Stimulated activated CD4-positive, alpha-beta T cell treated with anti-CD3 and anti-CD28 coated beads, Interleukin-4, amount 100 ng/mL, for 48 hours (primary cell): ENCODE measurements around the gene PSMD2.
"Not testable (repeated sequence)": the region's sequence is repeated elsewhere in the genome, so short reads cannot be mapped to it uniquely, and the experiment has no call there.

Source experiments
- DNase-seq, 2 donors: peaks; one replicate each; pipeline ENCODE4 v3.0.0-alpha.2; 2020; ENCODE audit warnings: low read depth in 2 of 2

PSMD2 gene

DNA sequence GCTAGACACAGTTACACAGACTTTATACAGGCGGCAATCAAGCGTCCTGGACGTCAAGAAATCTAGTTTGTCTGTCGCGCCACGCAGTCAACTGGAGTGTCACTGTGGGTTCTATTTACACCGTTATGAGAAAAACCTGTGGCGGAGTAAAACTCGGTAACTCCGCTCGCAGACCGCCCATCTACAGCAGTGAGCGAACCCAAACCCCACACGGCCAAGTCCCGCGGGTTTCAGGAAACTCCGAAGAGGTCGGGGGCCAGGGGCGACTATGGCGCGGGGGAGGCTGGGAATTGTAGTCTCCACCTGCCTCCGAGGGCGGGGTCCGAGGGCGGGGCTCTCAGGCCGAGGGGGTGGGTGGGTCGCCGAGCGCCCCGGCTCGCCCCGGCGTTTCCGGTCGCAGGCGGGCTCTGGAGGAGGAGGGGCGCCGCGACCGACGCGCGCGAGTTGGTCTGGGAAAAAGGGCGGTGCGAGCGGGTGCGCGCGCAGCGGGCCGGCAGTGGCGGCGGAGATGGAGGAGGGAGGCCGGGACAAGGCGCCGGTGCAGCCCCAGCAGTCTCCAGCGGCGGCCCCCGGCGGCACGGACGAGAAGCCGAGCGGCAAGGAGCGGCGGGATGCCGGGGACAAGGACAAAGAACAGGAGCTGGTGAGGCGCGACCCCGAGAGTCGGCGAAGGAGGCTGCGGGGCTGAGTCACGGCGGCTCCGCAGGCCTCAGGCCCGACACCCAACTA is at the start of gene PSMD2:
PSMD2 (plus strand) TSS at position 483 of the 729 bp plus-strand sequence; CDS start at position 509, 26 bp downstream.
- DNase-seq, result peak; percentile 98 to 99

DNA sequence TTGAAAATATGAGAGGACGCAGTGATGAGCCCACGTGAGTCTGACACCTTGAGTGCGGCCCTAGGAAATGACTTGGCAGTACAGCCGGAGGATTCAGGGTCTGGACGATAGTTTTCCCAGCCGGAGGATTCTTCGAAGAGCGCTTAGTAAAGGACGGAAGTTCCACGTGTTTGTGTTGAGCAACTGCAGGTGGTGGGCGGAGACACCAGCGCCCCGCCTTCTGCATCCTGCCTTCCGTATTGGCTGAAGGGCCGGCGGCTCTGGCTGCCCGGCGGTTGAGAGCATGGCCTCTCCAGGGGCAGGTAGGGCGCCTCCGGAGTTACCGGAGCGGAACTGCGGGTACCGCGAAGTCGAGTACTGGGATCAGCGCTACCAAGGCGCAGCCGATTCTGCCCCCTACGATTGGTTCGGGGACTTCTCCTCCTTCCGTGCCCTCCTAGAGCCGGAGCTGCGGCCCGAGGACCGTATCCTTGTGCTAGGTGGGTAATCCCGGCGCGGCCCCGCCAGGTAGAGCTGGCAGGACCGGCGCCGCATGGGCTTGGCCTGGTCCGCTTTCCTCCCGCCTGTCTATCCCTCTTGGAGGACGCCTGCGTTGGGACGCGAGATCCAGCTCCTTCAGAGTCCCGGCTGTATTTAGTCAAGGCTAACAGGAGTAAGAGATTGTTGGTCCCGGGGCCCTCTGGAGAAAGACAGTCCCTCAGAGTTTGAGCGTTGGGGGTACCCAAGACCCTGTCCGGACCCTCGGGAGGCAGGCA is 49.5 kb upstream of the PSMD2 start, which contains the start of gene EEF1AKMT4:
EEF1AKMT4 (plus strand) TSS at position 261 of the 755 bp plus-strand sequence; CDS start at position 284, 23 bp downstream.
- peak; percentile 88 to 96 for DNase-seq

DNA sequence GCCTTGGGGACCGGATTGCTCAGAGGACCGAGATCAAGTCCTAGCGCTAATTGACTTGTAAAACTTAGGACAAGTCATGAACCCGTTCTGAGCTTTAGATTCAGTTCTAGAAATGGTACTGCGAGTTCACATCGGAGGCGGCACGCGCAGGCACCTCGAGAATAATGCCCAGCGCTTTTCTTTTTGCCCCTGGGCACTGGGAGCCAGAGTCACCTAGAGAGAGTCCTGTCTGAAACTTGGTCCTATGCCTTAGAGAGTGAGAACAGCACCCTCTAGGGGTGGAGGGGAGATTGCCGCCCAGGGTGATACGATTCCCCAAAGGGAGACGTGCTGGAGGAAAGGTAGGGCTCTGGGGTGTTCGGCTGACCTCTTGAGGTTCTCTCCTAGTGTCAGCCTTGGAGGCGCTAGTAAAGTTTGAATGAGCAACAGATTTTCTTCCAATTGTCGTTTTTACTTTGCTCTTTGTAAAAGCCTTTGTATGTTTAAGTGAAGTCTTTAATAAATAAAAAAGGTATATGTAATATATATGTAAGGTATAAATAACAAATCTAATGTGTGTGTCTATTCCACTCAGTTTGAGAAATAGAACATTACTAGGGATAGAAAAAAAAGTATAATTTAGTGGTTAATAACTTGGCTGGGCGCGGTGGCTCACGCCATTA is 48.7 kb upstream of the PSMD2 start:
- peak; percentile 88 to 90 for DNase-seq

DNA sequence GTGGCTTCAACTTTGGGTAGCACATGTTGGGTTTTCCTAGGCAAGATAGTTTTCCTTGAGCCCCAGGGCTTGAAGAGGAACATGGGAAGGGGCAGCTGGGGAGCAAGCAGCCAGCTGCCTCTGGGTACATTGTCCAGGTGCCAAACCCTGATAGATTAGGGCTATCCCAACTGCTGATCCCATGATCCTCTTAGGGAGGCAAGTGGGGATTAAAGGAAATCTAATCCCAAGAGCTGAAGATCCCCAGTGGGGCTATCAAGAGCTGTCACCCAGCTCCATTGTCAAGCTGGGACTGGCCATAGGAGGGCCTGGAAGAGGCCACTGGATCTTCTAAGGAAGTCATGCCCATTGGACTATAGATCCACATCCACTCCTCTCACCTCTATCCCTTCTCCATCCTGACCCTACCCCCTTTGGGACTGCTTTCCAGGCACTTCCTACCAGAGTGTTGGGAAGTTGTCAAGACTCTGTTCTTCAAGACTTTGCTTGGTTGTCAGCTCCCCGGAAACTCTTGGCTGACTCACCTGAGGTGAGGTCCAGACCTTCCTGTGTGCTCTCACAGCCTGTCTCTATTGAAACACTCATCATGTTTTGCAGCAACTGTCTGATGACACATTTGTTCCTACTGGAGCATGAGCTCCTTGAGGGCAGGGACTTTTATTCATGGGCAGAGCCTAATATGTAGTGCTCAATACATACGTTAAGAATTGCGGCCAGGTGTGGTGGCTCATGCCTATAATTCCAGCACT is 43.6 kb upstream of the PSMD2 start:
- DNase-seq, result no peak

DNA sequence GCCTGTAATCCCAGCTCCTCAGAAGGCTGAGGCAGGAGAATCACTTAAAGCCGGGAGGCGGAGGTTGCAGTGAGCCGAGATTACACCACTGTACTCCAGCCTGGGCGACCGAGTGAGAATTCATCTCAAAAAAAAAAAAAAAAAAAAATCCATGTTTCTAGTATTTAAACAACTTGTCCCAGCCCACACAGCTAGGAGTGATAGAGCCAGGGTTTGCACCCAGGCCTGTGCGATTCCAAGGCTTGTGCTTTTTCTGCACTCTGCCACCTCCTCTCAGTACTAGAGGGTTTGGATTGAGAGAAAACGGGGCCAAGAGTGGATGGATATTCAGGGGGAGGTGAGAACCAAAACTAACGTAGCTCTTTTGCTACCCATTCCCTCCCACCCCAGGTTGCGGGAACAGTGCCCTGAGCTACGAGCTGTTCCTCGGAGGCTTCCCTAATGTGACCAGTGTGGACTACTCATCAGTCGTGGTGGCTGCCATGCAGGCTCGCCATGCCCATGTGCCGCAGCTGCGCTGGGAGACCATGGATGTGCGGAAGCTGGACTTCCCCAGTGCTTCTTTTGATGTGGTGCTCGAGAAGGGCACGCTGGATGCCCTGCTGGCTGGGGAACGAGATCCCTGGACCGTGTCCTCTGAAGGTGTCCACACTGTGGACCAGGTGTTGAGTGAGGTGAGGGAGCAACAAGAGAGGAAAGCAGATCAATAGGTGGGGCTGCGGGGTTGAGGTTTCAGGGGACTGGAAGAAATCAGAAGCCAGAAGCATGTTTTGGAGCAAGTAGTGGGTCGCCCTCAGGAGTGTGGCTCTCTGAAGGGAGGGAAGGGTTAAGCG is 41.7 kb upstream of the PSMD2 start:
- DNase-seq, result no peak

DNA sequence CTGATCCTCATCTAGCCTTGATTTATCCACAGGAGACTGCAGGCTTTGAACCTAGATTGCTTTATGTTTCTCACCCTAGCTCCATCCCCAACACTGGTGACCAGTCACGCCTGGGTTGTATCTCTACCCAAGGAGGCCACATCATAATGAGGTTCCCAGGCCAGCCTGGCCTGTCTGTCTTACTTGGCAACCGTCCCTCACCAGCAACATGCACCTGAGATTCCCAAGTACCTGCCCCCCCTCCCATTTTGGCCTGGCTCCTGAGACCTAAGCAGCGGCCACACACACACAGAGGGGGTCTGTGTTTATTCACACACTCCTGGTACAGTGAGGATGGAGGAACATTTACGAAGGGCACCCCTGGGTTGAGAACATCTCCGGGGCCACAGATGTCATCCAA is 40.1 kb upstream of the PSMD2 start:
- no peak for DNase-seq

DNA sequence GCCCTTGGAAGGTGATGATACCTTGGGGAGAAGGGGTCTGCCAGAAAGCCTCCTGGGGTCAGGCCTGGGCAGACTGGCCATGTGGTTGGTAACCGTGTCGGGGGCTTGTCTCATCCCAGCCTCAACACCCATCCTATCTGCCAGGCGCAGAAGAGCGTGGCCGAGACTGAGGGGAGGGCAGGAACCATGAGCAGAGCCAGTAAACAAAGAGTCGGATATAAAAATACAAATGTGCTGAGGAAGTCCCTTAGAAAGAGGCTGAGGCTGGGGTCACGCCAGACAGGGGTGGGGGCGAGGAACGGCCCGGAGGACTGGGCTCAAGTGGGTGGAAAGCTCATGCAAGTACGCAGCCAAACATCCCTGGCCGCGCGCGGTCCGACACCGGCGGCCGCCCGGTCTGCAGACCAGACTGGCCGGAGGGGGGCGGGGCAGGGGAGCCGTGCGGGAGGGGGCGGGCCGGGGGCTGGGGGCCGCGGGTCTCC is 39.6 kb upstream of the PSMD2 start:
- no peak for DNase-seq

DNA sequence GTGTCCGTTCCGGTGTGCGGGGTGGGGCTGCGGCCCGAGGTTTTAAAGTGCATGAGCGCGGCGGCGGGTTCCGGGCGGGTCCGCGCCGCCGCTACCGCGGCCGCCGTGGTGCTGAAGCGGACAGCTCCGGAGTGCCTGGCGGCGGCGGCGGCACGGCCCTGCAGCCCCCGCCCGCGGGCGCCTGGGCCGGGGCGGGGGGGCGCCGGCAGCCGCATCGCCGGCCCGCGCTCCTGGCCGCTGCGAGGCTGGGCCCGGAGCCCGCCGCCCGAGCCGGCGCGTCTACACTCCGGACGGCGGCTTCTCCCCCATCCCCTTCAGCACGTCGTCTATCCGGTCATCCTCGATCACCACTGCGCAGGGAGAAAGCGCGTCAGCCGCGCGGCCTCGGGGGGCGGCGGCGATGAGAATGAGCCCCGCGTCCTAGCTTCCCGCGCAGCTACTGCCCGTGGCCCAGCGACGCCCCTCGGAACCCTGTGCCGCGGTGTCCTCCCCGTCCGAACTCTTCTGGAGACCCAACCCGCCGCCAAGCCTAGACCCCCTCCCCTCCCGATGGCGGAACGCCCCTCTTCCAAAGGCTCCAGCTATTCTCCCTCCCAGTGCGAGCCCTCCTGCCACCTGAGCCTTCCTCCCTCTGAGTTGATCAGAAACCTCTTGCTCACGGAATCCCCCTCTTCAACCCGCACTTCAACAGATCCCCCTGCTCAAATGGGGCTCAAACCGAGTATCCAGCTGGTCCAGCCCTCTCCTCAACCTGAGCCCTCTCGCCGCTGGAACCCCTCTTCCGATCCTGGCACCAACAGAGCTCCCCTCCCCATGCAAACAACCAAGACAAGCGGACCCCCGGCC is 38.9 kb upstream of the PSMD2 start:
- no peak for DNase-seq

DNA sequence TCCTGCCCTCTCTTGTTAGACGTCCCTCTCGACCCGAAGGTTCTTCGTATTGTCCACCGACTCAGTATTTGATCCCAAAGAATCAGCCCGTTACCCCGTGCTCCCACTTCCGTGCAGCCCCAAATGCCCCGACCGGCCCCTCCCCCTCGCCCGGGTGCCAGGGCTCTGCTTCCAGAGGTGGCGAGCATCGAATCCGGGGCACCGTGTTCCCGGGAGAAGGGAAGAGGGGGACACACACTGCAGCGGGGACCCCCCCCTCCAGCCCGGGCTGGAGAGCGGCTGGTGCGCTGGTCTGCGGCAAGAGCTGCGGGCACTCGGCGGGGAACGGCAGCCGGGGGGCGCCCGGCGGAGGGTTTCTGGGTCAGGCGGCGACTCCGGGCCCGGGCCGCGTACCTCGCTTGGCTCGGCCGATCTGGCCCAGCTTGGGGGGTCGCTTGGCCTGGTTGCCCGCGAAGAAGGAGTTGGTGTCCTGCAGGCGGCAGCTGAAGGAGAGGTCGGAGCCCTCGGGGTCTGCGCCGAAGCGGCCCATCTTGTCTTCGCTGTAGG is 38.2 kb upstream of the PSMD2 start:
- no peak for DNase-seq

DNA sequence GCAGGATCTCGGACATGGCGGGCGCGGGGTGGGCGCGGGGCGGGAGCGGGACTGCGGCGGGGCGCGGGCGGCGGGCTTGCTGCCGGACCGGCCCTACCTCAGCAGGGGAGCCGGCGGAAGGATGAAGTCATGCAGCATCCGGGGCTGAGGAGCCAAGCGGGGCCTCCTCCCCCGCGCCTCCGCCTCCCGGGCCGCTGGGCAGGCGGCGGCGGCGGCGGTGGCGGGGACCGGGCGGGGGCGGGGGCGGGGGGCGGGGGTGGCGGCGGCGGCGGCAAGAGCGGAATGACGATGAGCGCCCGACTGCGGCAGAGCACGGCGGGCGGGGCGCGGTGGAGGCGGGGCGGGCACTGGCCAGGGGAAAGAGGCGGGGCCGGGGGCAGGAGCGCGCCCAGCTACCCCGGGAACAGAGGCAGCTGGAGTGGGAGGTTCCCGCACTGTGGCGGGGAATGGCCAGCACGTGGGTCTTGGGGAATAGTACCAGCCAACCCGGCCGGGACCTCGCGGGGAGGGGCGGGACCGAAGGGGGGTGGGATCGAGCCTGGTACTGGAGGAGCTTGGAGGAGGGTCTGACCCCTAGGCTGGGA is 37.7 kb upstream of the PSMD2 start, which contains the start of gene CAMK2N2:
CAMK2N2 (minus strand) TSS at position 284 of the 584 bp plus-strand sequence; CDS start at position 16, 268 bp downstream.
- DNase-seq, result peak; percentile 34 to 54

DNA sequence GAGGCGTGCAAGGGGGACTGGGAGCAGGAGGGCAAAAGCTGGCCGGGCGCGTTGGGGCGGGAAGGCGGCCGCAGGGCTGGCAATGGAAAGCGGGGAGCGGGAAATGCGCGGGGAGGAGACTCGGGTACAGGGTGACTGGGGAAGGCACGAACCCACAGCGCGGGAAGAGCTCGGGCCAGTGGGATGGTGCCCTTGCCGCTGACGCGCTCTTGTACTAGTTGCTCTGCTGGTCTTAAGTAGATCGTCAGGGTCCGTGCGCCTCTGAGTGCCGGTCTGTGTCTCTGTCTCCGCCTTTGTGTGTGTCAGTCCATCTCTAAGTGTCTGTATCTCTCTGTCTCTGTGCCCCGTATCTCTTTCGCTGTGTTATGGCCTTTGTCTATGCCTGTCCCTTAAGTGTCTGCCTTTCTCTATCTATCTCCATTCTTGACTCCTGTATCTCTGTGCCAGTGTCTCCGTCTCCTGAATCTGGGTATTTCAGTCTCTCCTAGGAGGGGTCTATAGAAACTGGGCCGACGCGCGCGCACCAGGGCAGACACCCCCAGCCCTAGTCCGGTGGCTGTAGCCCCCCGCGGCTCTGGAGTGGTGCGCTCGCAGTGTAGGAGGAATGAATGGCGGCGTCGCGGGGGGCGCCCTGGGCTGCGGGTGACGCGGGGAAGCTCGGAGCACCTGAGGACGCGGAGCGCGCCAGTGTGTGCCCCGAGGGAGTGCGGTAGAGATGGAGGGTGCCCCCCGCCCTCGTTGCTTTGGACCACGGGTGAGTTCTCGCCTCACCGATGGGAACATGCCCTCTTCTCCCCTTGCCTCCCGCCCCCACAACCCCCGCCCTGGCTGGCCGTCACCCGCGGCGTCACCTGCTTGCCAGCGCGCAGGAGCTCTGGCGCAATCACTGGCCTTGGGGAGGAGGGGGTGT is 36.9 kb upstream of the PSMD2 start:
- no peak for DNase-seq

DNA sequence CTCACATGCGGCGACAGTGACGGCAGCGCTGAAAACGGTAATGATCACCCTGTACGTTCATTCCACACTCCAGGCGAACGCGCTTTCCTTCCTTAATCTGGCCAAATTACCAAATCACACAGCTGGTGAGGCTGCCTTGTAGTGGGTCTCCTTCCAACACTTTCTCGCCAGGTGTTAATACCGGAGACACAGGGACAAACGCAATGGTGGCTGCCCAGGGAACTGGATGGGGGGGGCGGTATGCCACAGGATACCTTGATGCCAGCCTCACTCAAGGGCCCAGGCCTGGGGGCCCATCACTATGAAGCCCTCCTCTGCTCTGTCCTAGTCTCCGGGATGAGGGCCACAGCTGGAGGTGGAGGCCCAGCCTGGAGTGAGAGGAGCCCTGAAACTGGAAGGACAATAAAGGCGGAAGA is 36.3 kb upstream of the PSMD2 start:
- DNase-seq, result no peak

DNA sequence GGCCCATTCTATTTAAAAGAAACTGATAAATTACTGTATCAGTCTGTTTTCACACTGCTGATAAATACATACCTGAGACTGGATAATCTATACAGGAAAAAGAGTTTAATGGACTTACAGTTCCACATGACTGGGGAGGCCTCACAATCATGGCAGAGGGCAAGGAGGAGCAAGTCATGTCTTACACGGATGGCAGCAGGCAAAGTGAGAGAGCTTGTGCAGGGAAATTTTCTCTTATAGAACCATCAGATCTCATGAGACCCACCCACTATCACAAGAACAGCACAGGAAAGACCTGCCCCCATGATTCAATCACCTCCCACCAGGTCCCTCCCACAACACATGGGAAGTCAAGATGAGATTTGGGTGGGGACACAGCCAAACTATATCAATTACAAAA is 31.8 kb upstream of the PSMD2 start:
- not testable (repeated sequence) for DNase-seq

DNA sequence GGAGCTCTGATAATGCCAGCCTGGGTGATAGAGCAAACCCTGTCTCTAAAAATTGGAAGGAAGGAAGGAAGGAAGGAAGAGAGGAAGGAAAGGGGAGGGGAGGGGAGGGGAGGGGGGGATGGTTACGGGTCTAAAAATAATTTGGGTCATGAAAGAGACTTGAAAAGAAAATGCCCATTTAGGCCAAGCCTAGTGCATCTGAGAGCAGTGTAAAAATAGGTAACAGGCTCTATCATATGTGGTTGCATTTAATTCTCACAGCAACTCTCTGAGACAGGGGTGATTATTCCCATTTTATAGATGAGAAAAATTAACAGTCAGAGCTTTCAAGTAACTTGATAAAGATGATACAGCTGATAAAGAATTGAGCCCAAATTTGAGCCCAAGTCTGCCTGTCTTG is 26.8 kb upstream of the PSMD2 start:
- no peak for DNase-seq

DNA sequence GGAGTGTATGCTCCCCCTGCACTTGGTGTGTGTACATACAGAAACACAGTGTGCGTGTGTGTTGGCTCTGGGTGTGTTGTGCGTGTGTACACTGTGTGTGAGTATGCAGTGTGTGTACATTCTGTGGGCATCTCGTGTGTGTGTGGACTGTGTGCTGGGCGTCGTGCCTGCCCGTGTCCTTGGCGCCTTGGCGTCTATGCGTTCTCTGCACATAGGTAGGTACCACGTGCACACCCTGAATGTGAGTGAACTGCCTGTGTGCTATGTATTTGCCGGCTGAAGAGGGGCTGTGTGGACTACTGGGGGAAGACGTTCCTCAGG is 23.7 kb upstream of the PSMD2 start:
- no peak for DNase-seq

DNA sequence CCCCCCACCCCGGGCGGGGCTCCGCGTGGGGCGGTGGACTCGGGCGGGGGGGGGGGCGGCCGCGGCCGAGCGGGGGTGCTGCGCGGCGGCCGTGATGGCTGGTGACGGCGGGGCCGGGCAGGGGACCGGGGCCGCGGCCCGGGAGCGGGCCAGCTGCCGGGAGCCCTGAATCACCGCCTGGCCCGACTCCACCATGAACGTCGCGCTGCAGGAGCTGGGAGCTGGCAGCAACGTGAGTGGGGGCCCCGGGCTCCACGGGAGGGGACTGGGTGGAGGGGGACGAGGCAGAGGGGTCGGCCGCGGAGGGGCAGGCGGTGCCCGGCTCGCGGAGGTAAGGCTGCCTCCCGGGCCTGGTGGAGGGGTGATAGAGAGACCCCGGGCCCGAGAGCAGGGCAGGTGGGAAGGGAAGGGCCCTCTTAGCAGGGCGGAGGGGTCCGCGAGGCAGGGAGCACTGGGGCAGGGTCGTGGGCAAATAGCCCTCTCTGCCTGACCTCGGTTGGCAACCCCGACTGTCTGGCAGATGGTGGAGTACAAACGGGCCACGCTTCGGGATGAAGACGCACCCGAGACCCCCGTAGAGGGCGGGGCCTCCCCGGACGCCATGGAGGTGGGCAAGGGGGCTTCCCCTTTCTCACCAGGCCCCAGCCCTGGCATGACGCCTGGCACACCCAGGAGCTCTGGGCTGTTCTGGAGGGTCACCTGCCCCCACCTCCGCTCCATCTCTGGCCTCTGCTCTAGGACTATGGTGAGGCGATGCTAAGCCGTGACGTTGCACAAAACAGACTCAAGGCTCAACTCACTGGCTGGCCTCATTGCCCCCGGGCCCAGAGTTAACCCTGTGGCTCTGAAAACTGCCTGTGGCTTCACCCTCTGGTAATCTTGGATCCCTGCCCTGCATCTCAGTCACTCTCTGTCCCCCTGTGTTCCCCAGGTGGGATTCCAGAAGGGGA is 22.8 kb upstream of the PSMD2 start, which contains the start of gene ECE2:
ECE2 (plus strand) TSS at position 62 of the 950 bp plus-strand sequence; CDS start at position 194, 132 bp downstream.
- DNase-seq, result no peak

DNA sequence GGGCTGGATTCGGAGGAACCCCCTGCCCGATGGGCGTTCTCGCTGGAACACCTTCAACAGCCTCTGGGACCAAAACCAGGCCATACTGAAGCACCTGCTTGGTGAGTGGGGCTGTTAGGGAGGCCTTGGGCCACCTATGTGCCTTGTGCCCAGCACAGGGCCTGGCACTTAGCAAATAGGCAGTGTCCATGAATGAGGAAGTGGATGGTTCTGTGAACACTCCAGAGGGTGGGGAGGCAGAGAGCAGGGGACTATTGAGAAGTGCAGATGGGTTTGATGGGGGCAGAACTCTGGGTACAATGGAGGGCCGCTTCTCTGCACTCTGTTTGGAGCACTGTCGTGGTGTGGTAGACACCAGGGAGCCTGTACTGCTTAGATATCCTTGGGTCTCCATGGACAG is 21.7 kb upstream of the PSMD2 start:
- DNase-seq, result no peak
